Activated T-cell treated with anti-CD3 and anti-CD28 coated beads for 1 hour (primary cell): Measurements from ENCODE around the gene PRELP.

Experiments
- DNase-seq: peaks from one replicate; pipeline ENCODE4 v3.0.0-alpha.2; 2020; ENCODE audit warnings: low read depth

Gene PRELP

DNA sequence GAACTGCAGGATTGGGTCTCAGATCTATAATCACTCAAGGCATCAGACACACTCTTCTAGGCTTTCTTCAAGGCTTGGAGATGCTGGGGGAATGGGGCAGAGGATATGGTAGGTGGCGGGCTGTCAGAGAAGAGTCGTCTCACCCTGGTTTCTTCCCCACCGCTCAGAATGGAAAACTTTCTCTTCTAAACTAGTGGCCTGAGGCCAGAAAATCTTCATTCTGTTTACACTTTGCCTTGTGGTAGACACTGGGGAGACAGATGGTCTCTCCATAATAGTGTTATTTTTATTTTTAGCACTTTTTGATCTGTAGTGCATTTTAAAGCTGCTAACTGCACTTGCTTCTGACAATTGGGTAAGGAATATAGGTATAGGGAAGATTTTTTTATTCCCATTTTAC is 2.6 kb downstream of the PRELP start:
- no peak for DNase-seq

DNA sequence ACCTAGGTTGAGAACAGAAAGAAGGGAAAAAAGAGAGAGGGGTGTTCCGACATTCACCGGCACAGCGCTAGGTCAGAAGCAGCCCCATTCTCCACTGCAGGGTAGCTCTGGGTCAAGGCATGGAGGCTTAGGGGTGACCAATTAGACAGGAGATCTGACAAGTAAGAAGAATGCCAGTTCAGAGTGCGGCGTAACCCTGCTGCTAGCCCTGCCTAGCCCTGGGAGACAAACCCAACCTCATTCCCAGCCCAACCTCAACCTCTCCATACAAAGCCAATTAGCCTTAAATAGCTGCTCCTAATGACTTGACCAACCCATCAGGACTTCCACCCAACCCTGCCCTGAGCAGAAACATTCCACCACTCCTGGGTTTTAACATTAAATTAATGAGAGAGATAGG is 3.4 kb downstream of the PRELP start:
- no peak for DNase-seq

DNA sequence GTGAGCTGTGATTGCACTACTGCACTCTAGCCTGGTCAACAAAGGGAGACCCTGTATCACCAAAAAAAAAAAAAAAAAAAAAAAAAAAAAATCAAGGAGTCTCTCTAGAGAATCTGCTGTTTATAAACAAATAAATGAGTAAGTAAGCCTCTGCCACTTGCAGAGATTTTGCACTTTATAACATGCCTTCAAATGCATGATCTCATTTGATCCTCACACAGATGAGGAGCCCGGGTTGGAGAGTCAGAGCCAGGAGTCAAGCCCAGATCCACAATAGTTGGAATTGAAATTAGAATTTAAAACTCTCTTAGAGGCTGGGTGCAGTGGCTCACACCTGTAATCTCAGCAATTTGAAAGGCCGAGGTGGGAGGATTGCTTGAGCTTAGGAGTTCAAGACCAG is 4.0 kb downstream of the PRELP start:
- no peak for DNase-seq

DNA sequence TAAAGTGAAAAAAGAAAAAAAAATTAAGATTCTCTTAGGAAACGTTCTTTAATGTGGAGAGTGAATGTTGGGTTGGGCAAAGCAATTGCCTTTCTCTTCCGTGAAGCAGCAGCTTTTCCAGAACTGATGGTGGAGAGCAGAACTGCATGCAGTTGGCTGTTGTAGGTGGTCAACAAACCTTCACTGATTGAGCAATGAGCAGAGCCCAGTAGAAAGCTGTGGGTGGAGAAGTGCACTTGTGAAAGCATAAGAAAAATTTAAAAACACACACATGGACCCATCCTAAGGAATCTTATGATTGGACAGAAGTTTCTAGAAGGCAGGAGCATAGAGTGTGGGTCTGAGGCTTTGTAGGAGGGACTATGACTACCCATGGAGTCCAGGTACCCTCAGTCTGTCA is 4.5 kb downstream of the PRELP start:
- DNase-seq, result no peak

DNA sequence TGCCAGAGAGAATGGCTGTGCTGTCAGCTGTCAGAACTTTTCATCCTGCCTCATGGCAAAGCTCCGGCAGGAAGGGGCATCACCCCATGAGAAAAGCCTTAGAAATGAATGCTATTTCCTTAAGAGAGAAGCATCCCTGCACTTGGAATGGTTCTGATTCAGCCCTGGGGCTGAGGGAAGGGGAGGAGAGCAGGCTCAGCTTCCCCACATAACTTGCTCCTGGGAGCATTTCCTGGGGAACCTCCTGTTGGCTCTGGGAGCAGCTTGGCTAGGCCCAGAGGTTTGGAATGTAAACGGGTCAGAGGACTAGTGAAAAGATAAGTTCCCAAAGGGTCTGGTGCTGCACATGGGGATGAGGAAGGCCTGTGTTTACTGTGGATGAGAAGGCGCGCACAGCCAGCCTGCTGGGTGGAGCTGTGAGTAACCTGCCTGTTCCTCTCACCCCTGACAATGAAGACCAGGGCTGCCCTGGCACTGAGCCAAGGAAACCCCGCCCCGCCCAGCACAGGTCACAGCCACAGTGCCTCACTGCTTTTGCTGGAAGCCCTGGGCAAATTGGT is 5.0 kb downstream of the PRELP start:
- DNase-seq, result peak; percentile 46

DNA sequence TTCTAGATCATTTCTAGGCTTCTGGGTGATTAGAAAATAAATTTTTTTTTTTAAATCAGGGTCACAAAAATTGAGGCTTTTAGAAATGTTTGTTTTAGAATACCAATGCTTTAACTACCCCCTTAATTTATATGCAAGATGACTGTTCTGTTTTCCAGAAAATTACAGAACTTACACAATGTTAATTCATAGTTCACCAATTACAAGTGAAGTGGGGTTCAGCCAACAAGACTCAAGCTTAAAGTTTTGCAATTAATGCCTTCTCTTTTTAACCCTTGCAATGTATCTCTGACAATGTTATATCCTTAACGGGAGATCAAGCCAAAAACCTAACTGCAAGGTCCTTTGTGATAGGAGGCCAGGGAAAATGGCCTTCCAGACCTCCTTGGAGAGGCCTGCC is 5.6 kb downstream of the PRELP start:
- DNase-seq, result no peak

DNA sequence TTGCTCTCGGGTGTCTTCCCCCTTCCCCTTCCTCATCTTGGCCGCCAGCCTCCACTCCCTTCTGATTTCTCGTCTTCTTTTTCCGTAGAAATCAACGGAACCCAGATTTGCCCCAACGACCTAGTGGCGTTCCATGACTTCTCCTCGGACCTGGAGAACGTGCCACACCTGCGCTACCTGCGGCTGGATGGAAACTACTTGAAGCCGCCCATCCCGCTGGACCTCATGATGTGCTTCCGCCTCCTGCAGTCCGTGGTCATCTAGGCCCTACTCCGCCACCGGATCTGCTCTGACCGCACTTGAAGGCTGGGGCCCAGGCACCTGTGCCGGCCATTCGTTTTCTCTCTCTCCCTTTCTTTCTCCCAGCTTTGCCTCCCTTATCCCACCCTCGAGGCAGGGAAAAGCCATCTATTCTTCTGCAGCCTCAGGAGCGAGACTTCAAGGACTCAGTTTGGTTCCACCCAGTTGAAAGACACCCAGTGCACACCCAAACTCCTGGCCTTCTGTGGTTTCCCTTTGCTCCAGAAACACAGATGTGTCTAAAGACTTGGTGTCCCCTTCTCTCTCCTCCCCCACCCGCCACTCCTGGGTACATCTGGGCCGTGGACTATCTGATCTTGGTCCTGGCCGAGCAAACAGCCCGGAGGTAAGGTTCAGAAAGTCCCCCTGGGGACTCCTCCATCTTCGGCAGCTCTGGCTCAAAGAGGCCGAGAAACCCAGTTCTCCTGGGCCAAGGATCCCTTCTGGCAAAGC is 11.2 kb downstream of the PRELP start:
- no peak for DNase-seq

DNA sequence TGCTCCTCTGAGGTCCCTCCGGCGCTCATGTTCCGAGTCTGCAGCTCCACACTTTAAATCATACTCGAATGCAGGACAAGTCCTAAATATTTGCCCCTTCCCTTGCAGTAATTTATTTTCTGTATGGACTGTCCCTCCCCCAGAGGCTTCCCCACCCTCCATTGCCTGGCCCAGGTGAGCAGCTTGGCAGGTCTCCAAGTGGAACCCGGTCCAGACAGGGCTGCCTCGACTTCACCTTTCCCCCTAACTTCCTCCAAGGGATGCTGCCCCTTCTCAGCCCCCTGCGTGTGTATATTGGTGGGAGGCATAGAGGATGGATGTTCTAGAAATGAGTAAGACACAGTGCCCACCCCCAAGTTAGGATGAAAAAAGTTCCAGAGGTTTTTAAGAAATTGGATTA is 12.9 kb downstream of the PRELP start:
- DNase-seq, result no peak

DNA sequence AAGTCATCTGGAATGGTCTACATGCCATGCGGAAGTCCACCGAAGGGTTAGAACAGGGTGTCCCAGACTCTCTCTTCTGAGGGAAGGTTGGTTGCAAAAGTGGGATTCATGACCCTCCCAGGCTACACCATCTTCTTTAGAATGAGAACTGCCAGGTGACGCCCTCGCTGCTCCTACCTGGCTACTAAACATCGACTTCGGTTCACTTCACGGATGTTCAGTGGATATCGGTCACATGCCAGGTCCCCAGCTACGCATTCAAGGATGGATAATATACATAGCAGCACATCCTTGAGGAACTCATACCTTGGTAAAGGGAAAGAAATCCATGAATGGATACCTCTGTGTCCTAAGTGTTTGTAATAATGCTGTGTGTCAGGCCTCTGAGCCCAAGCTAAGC is 15.0 kb downstream of the PRELP start:
- no peak for DNase-seq

DNA sequence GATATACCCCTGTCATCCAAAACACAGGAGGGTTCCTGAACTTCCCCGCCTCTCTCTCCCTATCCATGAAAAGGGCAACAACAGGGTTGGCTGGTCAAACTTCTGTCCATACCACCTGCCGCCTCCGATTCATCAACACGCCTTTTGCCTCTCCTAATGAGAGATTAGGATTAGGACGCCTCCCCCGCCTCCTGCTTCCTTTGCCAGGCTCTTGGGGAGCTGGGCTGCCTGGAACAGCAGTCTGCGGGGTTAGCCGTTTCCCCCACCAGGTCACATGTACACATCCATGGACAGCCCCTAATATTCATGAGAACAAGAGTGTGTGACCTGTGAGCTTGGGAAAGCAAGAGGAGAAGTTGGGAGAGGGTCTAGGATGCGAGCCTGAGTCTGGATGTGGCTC is 16.1 kb downstream of the PRELP start:
- no peak for DNase-seq

DNA sequence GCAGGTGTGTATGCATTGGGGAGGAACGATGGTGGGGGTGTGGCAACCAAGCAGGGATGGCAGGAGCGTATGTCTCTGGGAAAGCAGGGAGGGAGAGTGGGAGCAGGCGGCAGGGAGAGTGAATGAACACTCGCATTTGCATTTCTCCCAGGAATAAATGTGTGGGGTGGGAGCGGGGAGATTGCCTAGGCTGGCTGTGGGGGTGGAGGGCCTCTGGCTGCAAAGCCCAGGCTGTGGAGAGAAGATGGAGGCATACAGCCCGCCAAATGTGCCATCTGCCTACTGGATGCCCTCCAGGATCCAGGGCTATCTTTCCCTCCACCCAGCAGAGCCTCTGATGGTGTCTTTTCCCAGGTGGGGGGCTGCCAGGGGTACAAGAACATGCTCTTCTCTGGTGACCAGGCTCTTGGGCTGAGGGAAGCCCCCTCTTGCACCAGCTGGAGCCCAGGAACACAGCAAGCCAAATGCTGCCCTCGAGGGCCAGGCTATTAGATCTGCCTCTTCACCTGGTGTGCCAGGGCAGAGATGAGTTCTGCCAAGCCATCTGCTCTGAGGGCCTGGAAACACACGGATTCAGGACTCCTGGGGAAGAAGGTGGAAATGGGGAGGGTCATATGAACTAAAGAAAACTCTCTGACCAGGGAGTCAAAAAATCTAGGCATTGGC is 16.6 kb downstream of the PRELP start:
- no peak for DNase-seq

DNA sequence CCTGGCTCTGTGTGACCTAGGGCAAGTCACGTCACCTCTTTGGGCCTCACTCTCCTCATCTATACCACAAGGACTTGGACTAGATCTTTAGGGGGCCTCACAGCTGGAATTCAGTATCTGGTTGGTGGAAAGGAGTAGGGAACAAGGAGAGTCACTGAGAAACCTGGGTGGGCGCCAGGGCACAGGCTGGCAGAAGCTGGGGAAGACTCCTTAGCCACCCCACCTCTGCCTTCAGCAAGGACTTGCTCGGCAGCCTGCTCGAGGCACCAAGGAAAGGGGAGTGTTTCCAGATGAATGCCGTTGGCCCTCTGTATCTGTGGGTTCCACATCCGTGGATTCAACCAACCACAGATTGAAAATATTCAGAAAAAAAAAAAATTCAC is 17.1 kb downstream of the PRELP start:
- no peak for DNase-seq

DNA sequence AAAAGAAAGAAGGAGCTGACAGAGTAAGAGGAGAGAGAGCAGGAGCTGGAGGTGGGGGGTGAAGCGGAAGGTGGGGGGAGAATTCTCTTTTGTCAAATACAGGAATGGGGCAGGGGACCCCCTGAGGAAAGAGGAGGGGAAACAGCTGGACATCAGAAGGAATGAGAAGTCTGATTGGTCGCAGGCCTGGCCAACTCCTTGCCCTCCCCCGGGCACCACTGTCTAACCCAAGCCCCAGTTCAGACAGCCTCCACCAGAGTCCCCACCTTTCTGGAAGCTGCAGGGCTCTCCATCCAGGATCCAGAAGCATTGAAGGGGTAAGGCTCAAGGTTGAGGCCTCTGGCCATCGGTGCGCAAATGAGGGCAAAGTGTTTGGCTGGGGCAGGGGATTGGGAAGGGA is 18.3 kb downstream of the PRELP start, which contains the start of gene OPTC:
OPTC (plus strand) TSS at position 253 of the 400 bp plus-strand sequence. CDS start 1,853 bp downstream, outside the sequence.
- DNase-seq, result no peak

DNA sequence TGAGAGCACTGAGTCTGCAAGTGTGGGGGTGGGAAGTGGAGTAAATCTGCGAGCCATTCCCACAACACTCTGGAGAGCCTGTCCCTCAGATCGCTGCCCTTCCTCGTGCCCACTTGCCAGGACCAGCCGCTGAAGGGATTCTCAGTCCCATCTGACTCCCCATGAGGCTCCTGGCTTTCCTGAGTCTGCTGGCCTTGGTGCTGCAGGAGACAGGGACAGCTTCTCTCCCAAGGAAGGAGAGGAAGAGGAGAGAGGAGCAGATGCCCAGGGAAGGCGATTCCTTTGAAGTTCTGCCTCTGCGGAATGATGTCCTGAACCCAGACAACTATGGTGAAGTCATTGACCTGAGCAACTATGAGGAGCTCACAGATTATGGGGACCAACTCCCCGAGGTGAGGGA is 20.2 kb downstream of the PRELP start:
- no peak for DNase-seq

DNA sequence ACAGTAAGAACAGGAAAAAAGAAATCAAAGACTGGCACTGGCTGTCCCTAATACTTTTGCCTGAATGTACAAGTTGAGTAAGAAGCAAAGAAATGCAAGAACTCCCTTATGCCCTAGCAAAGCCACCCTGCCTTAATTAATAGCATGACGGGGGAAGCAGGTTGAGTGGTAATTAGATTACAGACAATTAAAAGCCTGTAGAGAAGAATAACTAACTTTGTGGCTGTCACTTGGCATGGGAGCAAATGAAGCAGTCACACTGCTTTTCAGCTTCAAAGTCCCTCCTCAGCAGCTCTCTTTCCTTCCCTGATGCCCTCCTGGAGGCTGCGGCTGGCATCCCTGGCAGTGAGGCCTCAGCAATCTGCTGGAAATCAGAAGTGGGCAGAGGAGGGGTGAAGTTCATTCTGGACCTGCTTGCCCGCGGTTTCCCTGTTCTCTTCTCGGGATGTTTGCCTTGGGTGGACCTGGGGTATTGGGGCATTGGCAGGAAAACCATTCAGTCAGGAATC is 21.7 kb downstream of the PRELP start:
- no peak for DNase-seq

DNA sequence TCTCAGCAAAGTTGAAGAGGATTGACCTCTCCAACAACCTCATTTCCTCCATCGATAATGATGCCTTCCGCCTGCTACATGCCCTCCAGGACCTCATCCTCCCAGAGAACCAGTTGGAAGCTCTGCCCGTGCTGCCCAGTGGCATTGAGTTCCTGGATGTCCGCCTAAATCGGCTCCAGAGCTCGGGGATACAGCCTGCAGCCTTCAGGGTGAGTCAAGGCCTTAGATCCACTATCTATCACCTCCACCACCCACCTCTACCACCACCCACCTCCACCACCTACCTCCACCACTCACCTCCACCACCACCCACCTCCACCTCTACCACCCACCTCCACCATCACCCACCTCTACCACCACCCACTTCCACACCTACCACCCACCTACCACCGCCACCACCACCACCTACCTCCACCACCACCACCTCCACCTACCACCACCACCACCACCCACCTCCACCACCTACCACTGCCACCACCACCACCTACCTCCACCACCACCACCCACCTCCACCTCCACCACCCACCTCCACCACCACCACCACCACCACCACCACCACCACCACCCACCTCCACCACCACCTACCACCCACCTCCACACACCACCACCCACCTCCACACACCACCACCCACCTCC is 24.2 kb downstream of the PRELP start:
- DNase-seq, result no peak

DNA sequence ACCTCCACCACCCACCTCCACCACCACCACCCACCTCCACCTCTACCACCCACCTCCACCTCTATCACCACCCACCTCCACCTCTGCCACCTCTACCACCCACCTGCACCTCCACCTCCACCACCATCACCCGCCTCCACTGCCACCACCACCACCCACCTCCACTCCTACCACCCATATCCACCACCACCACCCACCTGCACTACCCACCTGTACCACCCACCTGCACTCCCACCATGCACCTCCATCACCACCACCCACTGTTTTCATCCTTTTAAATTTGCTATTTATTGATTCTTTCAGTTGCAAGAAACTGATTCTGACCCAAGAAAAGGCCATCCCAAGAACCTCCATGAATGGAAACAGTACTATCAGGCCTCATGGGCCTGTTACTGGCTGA is 24.7 kb downstream of the PRELP start:
- DNase-seq, result no peak

DNA sequence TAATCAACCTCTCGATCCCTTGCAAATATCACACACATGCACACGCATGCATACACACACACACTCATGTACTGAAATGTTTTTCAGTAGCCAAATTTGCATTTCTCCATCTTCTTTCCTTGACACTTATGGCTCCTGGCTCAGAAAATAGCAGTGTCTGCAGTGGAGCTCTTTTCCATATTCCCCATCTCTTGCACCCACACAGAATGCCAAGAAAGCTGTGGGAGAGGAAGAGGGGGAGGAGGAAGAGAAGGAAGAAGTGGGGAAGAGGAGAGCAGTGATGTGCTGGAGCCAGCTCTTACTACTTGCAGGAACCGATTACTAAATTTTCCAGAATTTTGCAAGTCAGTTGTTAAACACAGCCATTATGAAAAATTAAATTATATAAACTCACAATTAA is 28.2 kb downstream of the PRELP start:
- no peak for DNase-seq

DNA sequence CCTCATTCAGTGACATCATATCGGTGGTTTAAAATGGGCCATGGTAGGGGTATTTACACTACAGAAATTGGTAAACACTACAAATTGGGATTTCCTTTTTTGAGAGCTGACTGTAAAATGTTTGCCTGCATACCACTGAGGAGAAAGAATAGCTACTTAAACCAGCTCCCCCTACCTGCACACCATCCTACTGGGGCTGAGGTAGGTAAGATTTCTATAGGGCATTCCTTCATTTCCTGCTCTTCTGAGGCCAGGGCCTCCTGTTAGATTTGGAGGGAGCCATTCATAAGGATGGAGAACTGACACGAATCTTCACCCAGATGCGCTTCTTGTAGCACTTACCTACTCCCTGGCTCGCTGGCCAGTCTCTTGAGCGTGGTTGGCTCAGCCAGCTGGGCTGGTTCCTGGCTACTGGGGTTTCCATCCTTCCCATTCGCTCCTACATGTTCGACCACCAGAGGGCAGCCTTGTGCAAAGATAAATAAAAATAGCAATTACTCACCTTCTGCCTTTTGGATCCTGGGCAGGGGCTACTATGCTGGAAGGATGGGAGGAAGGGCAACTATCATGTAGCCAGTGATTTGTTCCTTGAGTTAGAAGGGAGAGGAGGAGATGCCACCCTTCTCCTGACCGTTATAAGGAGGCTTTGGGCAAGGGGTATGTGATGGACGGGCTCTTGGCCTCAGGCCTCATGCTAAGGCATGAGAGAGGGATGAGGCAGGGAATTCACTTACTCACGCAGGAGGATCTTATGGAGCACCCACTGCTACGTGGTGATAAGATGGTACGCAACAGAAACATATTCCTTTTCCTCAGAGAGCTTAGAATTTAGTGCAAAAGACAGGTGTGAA is 29.0 kb downstream of the PRELP start:
- DNase-seq, result peak; percentile 81

DNA sequence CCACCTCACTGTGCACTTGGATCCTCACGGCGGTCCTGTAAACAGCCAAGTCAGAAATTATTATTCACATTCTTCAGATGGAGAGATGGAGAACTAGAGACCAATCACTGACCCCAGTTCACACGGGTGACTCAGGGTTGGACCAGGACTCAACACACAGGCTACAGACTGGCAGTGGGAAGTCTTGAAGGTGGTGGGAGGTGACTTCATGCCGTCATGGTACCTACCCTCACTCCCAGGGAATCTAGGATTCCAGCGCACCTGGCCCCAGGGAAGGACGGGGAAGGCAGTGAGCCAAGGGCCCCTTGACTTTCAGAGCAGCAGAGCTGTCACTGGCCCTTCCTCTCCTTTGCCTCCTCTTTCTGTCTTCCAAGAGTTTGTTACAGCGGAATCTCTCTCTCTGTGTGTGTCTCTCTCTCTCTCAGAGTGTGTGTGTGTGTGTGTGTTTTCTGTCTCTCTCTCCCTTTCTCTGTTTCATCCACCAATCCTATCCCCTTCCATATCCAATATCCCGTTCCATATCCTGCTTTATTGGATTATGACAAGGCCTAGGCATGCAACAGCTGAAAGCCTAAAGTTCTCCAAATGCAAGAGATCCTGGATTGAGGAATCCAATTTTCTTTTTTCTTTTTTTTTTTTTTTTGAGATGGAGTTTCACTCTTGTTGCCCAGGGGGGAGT is 30.1 kb downstream of the PRELP start:
- DNase-seq, result no peak

DNA sequence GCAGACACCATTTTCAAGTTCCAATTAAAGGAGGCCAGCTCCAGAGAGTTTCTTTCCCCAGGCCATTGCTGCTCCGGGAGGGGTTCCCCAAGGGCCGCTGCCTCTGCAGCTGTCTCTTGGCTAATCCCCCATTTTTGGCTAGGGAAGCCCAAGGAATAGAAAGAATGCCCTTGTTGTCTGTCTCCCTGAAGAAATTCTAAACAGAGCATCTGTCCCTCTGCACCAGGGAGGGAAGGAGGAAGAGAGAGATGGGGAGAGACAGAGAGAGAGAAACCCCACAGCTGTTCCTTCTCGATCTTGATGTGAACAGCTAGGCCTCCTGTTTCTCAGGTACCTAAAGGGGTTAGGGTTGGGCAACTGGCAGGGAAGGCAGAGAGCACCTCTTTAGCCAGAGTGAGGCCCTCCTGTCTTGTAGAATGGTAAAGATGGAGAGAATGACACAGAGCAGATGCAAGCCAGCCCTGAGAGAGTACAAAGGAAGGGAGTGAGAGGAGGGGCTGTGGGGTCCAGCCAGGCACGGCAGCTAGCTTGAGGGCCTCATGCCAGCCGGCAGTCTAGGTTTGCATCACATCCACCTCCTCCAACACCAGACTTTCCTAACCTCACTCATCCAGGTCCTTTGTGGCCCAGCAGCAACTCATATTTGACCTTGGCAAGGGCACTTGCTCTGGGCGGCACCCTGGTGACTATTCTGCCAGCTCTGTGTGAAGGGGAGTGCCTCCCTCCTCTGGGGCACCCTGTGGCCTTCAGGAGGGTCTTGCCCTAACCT is 31.4 kb downstream of the PRELP start:
- no peak for DNase-seq
